ENCODE data around the gene HSD11B1. TPM values are rescaled to one million over a fixed set of nuclear protein-coding genes. Genes with fewer than 3 reads are reported as not detected.

Gene HSD11B1
- total RNA-seq, 2 experiments from 2014 or later = 0.33 TPM; not detected in 1

GRCh38 chr1:209766051-209766450 is 61.4 kb downstream of the HSD11B1 start:
- CTCF ChIA-PET = interaction anchor here (0.5 to 9.3 kb wide), 5 partner anchors 8 to 608 kb away, joined by 3 to 80 read pairs (median 5); partner anchors contain the start of genes TRAF3IP3 and UTP25
- intact Hi-C loops (cut with DNase I, micrococcal nuclease) = loop anchor here (2.0 to 5.0 kb wide), 3 partner anchors 17 to 74 kb away; partner anchors contain the start of gene UTP25 (in 1 of the 2)

GRCh38 chr1:209767096-209767495 is 62.5 kb downstream of the HSD11B1 start:
- Mint-ChIP-seq H3K27me3 (no peaks in the 10 kb centered on the region), H3K4me3 (no peak overlapping the region), H3K9me3 (no peaks in the 10 kb centered on the region), H3K36me3 (ENCODE audit: low read depth) (peaks cover 51% of the 10 kb centered on the region), H3K27ac (no peak overlapping the region), H3K4me1 (ENCODE audit: low read depth) (peaks cover 70% of the 10 kb centered on the region)
- peaks cover 59% of the 10 kb centered on the region for H3K36me3 ChIP-seq (ENCODE audit: insufficient read depth, low read length)
- peak overlapping the region; percentile 33 to 73 for H3K27ac ChIP-seq (ENCODE audit: low read depth in 1 of 2, low read length in 2 of 2)
- ATAC-seq (ENCODE audit: poor library complexity) = no peak
- no peaks in the 10 kb centered on the region for H3K27me3 ChIP-seq (ENCODE audit: control insufficient read depth in 1 of 2, insufficient read depth in 2 of 2, low read length in 2 of 2)
- peaks cover 75% of the 10 kb centered on the region for H3K4me1 ChIP-seq (ENCODE audit: insufficient read depth, low read length)
- TF ChIP-seq, protein P1, sequence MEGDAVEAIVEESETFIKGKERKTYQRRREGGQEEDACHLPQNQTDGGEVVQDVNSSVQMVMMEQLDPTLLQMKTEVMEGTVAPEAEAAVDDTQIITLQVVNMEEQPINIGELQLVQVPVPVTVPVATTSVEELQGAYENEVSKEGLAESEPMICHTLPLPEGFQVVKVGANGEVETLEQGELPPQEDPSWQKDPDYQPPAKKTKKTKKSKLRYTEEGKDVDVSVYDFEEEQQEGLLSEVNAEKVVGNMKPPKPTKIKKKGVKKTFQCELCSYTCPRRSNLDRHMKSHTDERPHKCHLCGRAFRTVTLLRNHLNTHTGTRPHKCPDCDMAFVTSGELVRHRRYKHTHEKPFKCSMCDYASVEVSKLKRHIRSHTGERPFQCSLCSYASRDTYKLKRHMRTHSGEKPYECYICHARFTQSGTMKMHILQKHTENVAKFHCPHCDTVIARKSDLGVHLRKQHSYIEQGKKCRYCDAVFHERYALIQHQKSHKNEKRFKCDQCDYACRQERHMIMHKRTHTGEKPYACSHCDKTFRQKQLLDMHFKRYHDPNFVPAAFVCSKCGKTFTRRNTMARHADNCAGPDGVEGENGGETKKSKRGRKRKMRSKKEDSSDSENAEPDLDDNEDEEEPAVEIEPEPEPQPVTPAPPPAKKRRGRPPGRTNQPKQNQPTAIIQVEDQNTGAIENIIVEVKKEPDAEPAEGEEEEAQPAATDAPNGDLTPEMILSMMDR (IDR thresholded peaks at IDR 0.05) = no peak
- POLR2A ChIA-PET = interaction anchor here (5.8 to 6.6 kb wide), 2 partner anchors 13 kb away, joined by 245 to 478 read pairs; partner anchors contain the start of genes C1orf74 and TRAF3IP3
- CTCF ChIA-PET = interaction anchor here (1.5 to 9.3 kb wide), 5 partner anchors 9 to 61 kb away, joined by 5 to 80 read pairs (median 7); partner anchors contain the start of genes TRAF3IP3 and UTP25
- no peaks in the 10 kb centered on the region for H3K9me3 ChIP-seq (ENCODE audit: control insufficient read depth in 1 of 2, insufficient read depth in 1 of 2, low read length in 2 of 2)
- intact Hi-C loops (cut with DNase I, micrococcal nuclease) = loop anchor here (1.0 to 5.0 kb wide), 4 partner anchors 10 to 75 kb away; partner anchors contain the start of gene UTP25 (in 1 of the 2)
- DNase-seq = no peak
- H3K4me3 ChIP-seq (ENCODE audit: low read length) = peak overlapping the region; percentile 71

More at GRCh38 chr1:209766051-209766450, 61.4 kb downstream of the HSD11B1 start:
- no peak overlapping the region for H3K27ac Mint-ChIP-seq
- DNase-seq = peak in 2 of 14 experiments; percentile 42 to 49
- Histone ChIP-seq H3K36me3 (ENCODE audit: insufficient read depth, low read length) (peaks cover 67% of the 10 kb centered on the region), H3K4me3 (ENCODE audit: low read length) (no peak overlapping the region), H3K9me3 (ENCODE audit: control insufficient read depth in 1 of 2, insufficient read depth in 1 of 2, low read length in 2 of 2) (no peaks in the 10 kb centered on the region), H3K4me1 (ENCODE audit: insufficient read depth, low read length) (peaks cover 75% of the 10 kb centered on the region), H3K27me3 (ENCODE audit: control insufficient read depth in 1 of 2, insufficient read depth in 2 of 2, low read length in 2 of 2) (no peaks in the 10 kb centered on the region), H3K27ac (ENCODE audit: low read depth in 1 of 2, low read length in 2 of 2) (peak overlapping the region; percentile 36 to 71)
- H3K9me3 Mint-ChIP-seq = no peaks in the 10 kb centered on the region
- peaks cover 80% of the 10 kb centered on the region for H3K4me1 Mint-ChIP-seq (ENCODE audit: low read depth)
- peaks cover 61% of the 10 kb centered on the region for H3K36me3 Mint-ChIP-seq (ENCODE audit: low read depth)
- TF ChIP-seq, protein P1 (IDR thresholded peaks at IDR 0.05) = no peak
- ATAC-seq (ENCODE audit: poor library complexity) = no peak
- no peak overlapping the region for H3K4me3 Mint-ChIP-seq
- POLR2A ChIA-PET = interaction anchor here (1.1 to 6.6 kb wide), 4 partner anchors 12 to 91 kb away, joined by 3 to 478 read pairs (median 125); partner anchors contain the start of genes C1orf74, G0S2, TRAF3IP3 and UTP25
- H3K27me3 Mint-ChIP-seq = no peaks in the 10 kb centered on the region

DNA sequence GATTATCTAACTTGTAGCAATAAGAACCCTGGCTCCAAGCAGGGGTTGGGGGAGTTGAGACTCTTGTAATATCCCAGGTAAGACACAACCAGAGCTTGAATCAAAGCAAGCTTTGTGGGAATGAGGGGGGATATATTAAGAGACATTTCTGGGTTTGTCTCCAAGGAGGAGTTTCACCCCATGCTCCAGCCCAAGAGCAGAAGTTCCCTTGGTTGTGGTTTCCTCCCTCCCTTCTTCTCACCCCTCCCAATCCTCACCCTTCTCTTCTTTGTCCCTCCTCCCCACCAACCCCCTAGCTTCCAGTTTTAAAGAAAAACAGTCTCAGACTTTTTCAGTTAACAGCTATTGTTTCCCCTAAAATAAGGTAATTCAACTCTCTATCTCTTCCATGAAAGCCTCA is 63.1 kb downstream of the HSD11B1 start:
- Mint-ChIP-seq H3K4me1 (ENCODE audit: low read depth) (peaks cover 64% of the 10 kb centered on the region), H3K36me3 (ENCODE audit: low read depth) (peaks cover 45% of the 10 kb centered on the region)
- H3K4me1 ChIP-seq (ENCODE audit: insufficient read depth, low read length) = peaks cover 75% of the 10 kb centered on the region

More for the DNA sequence above, 63.1 kb downstream of the HSD11B1 start:
- ATAC-seq (ENCODE audit: poor library complexity) (no peak), DNase-seq (peak in 4 of 14 experiments; percentile 23 to 49 (median 42))
- H3K4me3 ChIP-seq (ENCODE audit: low read length) = peak overlapping the region; percentile 71
- Mint-ChIP-seq H3K27ac (no peak overlapping the region), H3K9me3 (no peaks in the 10 kb centered on the region), H3K4me3 (no peak overlapping the region), H3K27me3 (no peaks in the 10 kb centered on the region)
- H3K36me3 ChIP-seq (ENCODE audit: insufficient read depth, low read length) = peaks cover 59% of the 10 kb centered on the region
- no peaks in the 10 kb centered on the region for H3K27me3 ChIP-seq (ENCODE audit: control insufficient read depth in 1 of 2, insufficient read depth in 2 of 2, low read length in 2 of 2)
- ChIA-PET CTCF (interaction anchor here (1.2 to 9.3 kb wide), 9 partner anchors 10 to 1367 kb away, joined by 3 to 80 read pairs (median 7); partner anchors contain the start of genes KCNH1, TRAF3IP3 and UTP25), POLR2A (interaction anchor here (0.6 to 6.6 kb wide), 9 partner anchors 12 to 158 kb away, joined by 3 to 478 read pairs (median 16); partner anchors contain the start of genes C1orf74, TRAF3IP3 and UTP25)
- H3K27ac ChIP-seq (ENCODE audit: low read depth in 1 of 2, low read length in 2 of 2) = peak overlapping the region; percentile 33 to 73
- no peaks in the 10 kb centered on the region for H3K9me3 ChIP-seq (ENCODE audit: control insufficient read depth in 1 of 2, insufficient read depth in 1 of 2, low read length in 2 of 2)
- TF ChIP-seq, protein P1 (IDR thresholded peaks at IDR 0.05) = no peak
- intact Hi-C loops (cut with DNase I, micrococcal nuclease) = loop anchor here (1.0 to 5.0 kb wide), 6 partner anchors 10 to 75 kb away; partner anchors contain the start of genes TRAF3IP3 (in 1 of the 2) and UTP25 (in 1 of the 2)

Measured in CD4-positive, alpha-beta T cell (primary cell).